GM19239 (cell line): ENCODE results near the gene C2orf74.
"Not testable (repeated sequence)": the region's sequence is repeated elsewhere in the genome, so short reads cannot be mapped to it uniquely, and the experiment has no call there.

Experiments used
- DNase-seq: peaks from one replicate; pipeline ENCODE4 v3.0.0; 2011; ENCODE audit warnings: low spot score; ENCODE audit not compliant: insufficient read length
- FAIRE-seq: peaks from 2 replicates; lab custom pipeline; 2011; peaks lifted over from hg19 to GRCh38; lab: Jason Lieb, UNC

The C2orf74 gene

GRCh38 chr2:61161888-61162287 lies at the start of gene C2orf74:
Gene C2orf74 (plus strand): TSS chr2:61162188. CDS start chr2:61162515, 327 bp downstream.
- FAIRE-seq: no peak

GRCh38 chr2:61114147-61114546 lies 47.8 kb upstream of the C2orf74 start:
- DNase-seq (no peak), FAIRE-seq (no peak)

More at GRCh38 chr2:61161888-61162287, at the start of gene C2orf74:
- no peak for DNase-seq

GRCh38 chr2:61116302-61116701 lies 45.7 kb upstream of the C2orf74 start:
- DNase-seq: no peak
- FAIRE-seq: no peak

- FAIRE-seq: no peak
- no peak for DNase-seq
Observed at GRCh38 chr2:61117534-61117933, 44.5 kb upstream of the C2orf74 start.

- no peak for DNase-seq
- peak; percentile 55 for FAIRE-seq
Observed at GRCh38 chr2:61125123-61125710, 36.8 kb upstream of the C2orf74 start.

- no peak for DNase-seq
- no peak for FAIRE-seq
Observed at GRCh38 chr2:61125798-61126197, 36.2 kb upstream of the C2orf74 start.

- FAIRE-seq, DNase-seq: not testable (repeated sequence)
Observed at GRCh38 chr2:61128122-61128521, 33.9 kb upstream of the C2orf74 start.

- no peak for FAIRE-seq
Observed at GRCh38 chr2:61134141-61134540, 27.8 kb upstream of the C2orf74 start.

GRCh38 chr2:61135510-61135909 lies 26.5 kb upstream of the C2orf74 start:
- DNase-seq: no peak
- FAIRE-seq: no peak

More at GRCh38 chr2:61134141-61134540, 27.8 kb upstream of the C2orf74 start:
- DNase-seq: no peak

GRCh38 chr2:61138859-61139258 lies 23.1 kb upstream of the C2orf74 start:
- FAIRE-seq (no peak), DNase-seq (no peak)

- no peak for DNase-seq
- no peak for FAIRE-seq
Observed at GRCh38 chr2:61141151-61141550, 20.8 kb upstream of the C2orf74 start.

GRCh38 chr2:61144697-61145268 lies 17.2 kb upstream of the C2orf74 start:
- peak; percentile 92 for DNase-seq
- peak; percentile 100 for FAIRE-seq

GRCh38 chr2:61145990-61146389 lies 16.0 kb upstream of the C2orf74 start:
- DNase-seq (no peak), FAIRE-seq (no peak)

- DNase-seq, FAIRE-seq: not testable (repeated sequence)
Observed at GRCh38 chr2:61148091-61148490, 13.9 kb upstream of the C2orf74 start.

GRCh38 chr2:61149074-61149473 lies 12.9 kb upstream of the C2orf74 start:
- no peak for FAIRE-seq
- DNase-seq: no peak

- no peak for DNase-seq
- no peak for FAIRE-seq
Observed at GRCh38 chr2:61151436-61151835, 10.6 kb upstream of the C2orf74 start.

GRCh38 chr2:61157371-61158003 lies 4.5 kb upstream of the C2orf74 start:
- DNase-seq (no peak), FAIRE-seq (no peak)

GRCh38 chr2:61158356-61158955 lies 3.5 kb upstream of the C2orf74 start:
- no peak for FAIRE-seq
- DNase-seq: no peak

GRCh38 chr2:61162721-61163120 lies 733 bp downstream of the C2orf74 start:
- no peak for FAIRE-seq
- DNase-seq: no peak

- not testable (repeated sequence) for DNase-seq, FAIRE-seq
Observed at GRCh38 chr2:61165082-61165481, 3.1 kb downstream of the C2orf74 start.

GRCh38 chr2:61165946-61166345 lies 4.0 kb downstream of the C2orf74 start:
- FAIRE-seq: no peak
- no peak for DNase-seq
